RWPE1 (cell line): ENCODE results near the gene PSMA1.
A peak's percentile ranks its signal among the peaks of the same experiment; 100 is the strongest.

Experiments used
- CTCF ChIA-PET: fragments of 350-600 bp; sonication (Branson Sonifier 250); formaldehyde crosslinking; extraction: SDS; loops from one replicate; lab custom pipeline; 2021; lab: Yijun Ruan, JAX
- POLR2A ChIA-PET: fragments of 400-600 bp; formaldehyde crosslinking; extraction: SDS; loops from one replicate; lab custom pipeline; 2020; ENCODE audit warnings: antibody characterized with exemption; ENCODE audit not compliant: low non-redundant PET; lab: Yijun Ruan, JAX
- DNase-seq: peaks from one replicate; pipeline ENCODE4 v3.0.0; 2012; ENCODE audit warnings: low spot score
- H3K27ac ChIP-seq: fragments of 450-650 bp; 2 replicates; pipeline ENCODE4 v1.5.1; 2017
- TF ChIP-seq, protein P1 (sequence below): fragments of 450-650 bp; conservative IDR thresholded peaks from 2 replicates; pipeline ENCODE4 v1.5.1; 2017; ENCODE audit warnings: low read depth, mild to moderate bottlenecking

Gene PSMA1

GRCh38 chr11:14519597-14519916, 629 bp downstream of the PSMA1 start:
- H3K27ac ChIP-seq: peak overlapping the region; percentile 86
- TF ChIP-seq, protein P1, sequence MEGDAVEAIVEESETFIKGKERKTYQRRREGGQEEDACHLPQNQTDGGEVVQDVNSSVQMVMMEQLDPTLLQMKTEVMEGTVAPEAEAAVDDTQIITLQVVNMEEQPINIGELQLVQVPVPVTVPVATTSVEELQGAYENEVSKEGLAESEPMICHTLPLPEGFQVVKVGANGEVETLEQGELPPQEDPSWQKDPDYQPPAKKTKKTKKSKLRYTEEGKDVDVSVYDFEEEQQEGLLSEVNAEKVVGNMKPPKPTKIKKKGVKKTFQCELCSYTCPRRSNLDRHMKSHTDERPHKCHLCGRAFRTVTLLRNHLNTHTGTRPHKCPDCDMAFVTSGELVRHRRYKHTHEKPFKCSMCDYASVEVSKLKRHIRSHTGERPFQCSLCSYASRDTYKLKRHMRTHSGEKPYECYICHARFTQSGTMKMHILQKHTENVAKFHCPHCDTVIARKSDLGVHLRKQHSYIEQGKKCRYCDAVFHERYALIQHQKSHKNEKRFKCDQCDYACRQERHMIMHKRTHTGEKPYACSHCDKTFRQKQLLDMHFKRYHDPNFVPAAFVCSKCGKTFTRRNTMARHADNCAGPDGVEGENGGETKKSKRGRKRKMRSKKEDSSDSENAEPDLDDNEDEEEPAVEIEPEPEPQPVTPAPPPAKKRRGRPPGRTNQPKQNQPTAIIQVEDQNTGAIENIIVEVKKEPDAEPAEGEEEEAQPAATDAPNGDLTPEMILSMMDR: no peak
- CTCF ChIA-PET: no interaction called here
- POLR2A ChIA-PET: no interaction called here
- no peak for DNase-seq

DNA sequence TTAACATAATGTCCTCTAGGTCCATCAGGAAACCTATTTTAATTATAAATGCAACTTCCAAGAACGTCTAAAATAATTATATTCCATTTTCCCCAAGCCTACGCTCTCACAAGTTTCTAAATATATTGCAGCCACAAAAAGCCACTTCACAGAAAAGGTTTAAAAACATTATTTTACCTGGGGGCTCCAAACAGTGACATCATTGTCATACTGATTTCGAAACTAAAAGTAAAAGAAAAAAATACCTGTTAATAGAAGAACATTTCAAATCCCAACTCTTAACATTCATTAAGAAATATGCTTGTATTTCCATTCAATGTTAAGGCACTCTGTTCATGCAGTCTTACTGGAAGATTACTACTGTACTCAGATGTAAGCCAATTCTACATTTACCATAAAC, 1.4 kb downstream of the PSMA1 start:
- TF ChIP-seq, protein P1: no peak
- no peak overlapping the region for H3K27ac ChIP-seq
- POLR2A ChIA-PET: no interaction called here
- CTCF ChIA-PET: interaction anchor here (0.6 kb wide), 1 partner anchor 217 kb away, joined by 4 read pairs; no protein-coding TSS in a partner anchor
- no peak for DNase-seq

- TF ChIP-seq, protein P1: no peak
- CTCF ChIA-PET: no interaction called here
- DNase-seq: no peak
- H3K27ac ChIP-seq: no peak overlapping the region
- POLR2A ChIA-PET: no interaction called here
Observed at GRCh38 chr11:14513800-14514199, 6.4 kb downstream of the PSMA1 start.

- CTCF ChIA-PET: interaction anchor here (0.9 kb wide), 1 partner anchor 35 kb away, joined by 4 read pairs; no protein-coding TSS in a partner anchor
Observed at GRCh38 chr11:14506532-14506931, 13.7 kb downstream of the PSMA1 start.

GRCh38 chr11:14503023-14503422, 17.2 kb downstream of the PSMA1 start:
- ChIA-PET POLR2A (no interaction called here), CTCF (no interaction called here)
- 0 out of 2 replicates have a peak overlapping the region, but pooled peaks have one; percentile 20 for H3K27ac ChIP-seq
- DNase-seq: no peak
- TF ChIP-seq, protein P1: no peak

More at GRCh38 chr11:14506532-14506931, 13.7 kb downstream of the PSMA1 start:
- DNase-seq: no peak
- no peak overlapping the region for H3K27ac ChIP-seq
- TF ChIP-seq, protein P1: no peak
- POLR2A ChIA-PET: no interaction called here

DNA sequence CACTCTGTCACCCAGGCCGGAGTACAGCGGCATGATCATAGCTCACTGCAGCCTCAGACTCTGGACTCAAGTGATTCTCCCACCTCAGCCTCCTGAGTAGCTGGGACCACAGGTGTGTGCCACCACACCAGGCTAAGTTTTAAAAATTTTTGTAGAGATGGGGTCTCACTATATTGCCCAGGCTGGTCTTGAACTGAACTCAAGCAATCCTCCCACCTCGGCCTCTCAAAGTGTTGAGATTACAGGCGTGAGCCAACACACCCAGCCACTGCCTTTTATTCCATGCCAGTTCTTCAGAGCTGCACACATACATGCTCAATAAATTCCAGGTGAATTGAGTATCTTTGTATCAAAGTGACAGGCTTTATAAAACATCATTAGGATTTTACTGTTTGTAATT, 18.1 kb downstream of the PSMA1 start:
- TF ChIP-seq, protein P1: no peak
- POLR2A ChIA-PET: no interaction called here
- DNase-seq: no peak
- CTCF ChIA-PET: no interaction called here
- peak overlapping the region; percentile 38; the same call in 1 of the 2 replicates for H3K27ac ChIP-seq
